HuH-7.5 (cell line): ENCODE results near the gene RHOA.
A peak's percentile ranks its signal among the peaks of the same experiment; 100 is the strongest.
"Not testable (repeated sequence)": the region's sequence is repeated elsewhere in the genome, so short reads cannot be mapped to it uniquely, and the experiment has no call there.

Source experiments
- DNase-seq: peaks from one replicate; pipeline ENCODE4 v3.0.0; 2011; ENCODE audit warnings: low spot score

The RHOA gene

GRCh38 chr3:49362561-49362960 lies 49.2 kb downstream of the RHOA start:
- DNase-seq: no peak

GRCh38 chr3:49359623-49360022 lies 52.2 kb downstream of the RHOA start:
- no peak for DNase-seq

GRCh38 chr3:49358884-49359225 lies 52.9 kb downstream of the RHOA start:
- DNase-seq: no peak

GRCh38 chr3:49358217-49358883 lies 53.4 kb downstream of the RHOA start, which contains the start of gene GPX1:
TSS of gene GPX1 (minus strand) at chr3:49358353. CDS start at chr3:49358278, 75 bp downstream.
- peak; percentile 85 for DNase-seq

DNA sequence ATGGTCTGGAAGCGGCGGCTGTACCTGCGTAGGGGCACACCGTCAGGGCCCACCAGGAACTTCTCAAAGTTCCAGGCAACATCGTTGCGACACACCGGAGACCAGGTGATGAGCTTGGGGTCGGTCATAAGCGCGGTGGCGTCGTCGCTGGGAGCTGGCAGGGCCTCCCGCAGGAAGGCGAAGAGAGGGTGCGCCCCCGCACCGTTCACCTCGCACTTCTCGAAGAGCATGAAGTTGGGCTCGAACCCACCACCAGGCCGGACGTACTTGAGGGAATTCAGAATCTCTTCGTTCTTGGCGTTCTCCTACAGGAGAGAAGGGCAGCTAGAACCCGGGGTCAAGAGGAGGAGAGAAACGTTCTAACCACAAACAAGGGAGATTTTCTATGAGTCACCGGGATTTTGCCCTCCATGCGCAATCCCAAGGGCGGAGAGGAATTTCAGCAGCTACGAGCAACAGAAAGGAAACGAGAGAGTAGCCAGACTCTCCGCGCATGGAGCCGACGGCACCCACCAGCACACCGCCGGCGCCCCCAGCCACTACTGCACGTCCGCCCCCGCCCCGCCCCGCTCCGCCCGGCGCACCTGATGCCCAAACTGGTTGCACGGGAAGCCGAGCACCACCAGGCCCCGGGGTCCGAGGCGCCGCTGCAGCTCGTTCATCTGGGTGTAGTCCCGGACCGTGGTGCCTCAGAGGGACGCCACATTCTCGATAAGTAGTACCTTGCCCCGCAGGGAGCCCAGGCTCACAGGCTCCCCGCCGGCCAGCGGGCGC lies 54.1 kb downstream of the RHOA start:
- not testable (repeated sequence) for DNase-seq

DNA sequence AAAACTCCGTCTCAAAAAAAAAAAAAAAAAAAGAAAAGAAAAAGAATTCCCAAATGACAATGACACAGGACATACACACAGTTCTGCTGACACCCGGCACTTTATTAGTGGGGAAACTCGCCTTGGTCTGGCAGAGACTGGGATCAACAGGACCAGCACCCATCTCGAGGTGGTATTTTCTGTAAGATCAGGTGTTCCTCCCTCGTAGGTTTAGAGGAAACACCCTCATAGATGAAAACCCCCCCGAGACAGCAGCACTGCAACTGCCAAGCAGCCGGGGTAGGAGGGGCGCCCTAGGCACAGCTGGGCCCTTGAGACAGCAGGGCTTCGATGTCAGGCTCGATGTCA lies 54.7 kb downstream of the RHOA start:
- DNase-seq: not testable (repeated sequence)

DNA sequence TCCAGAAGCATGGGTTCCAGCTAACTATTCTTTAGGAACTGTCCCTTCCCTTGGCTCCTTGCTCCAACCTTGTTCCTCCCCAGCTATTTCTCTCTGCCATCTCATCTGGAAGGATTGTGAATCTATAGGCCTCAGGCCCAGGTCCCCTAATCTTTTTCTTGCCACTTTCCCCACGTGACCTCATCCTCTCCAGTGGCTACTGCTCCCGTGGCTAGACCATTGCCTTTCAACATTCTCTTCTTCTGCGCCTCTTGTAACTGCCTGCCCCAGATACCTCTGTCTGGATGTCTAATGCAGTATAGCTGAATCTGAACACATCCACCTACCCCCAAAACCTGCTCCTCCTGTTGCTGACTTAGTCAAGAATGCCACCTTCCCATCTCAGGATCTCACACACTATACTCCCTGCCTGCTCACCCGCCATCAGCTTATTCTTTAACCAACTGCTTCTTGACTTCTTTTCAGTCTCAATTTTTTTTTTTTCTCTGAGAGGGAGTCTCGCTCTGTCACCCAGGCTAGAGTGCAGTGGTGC lies 58.8 kb downstream of the RHOA start:
- DNase-seq: no peak

DNA sequence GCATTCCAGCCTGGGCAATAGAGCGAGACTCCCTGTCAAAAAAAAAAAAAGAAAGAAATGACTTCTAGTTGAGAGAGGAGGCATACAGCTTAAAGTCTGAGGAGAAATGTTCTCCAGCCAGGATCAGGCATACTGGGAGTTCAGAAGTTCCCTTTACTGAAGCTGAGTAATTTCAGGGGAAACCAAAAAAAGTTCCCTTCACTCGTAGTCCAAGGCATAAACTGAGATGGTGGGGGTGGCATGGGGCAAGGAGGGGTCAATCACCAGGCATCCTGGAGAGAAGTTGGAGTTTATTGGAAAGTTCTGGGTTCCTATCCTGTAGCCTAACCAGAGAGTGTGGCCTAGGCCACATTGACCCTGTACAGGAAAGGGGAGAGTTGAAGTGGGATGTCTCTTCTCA lies 59.5 kb downstream of the RHOA start:
- DNase-seq: no peak

- DNase-seq: no peak
Observed at GRCh38 chr3:49351521-49352011, 60.2 kb downstream of the RHOA start.

DNA sequence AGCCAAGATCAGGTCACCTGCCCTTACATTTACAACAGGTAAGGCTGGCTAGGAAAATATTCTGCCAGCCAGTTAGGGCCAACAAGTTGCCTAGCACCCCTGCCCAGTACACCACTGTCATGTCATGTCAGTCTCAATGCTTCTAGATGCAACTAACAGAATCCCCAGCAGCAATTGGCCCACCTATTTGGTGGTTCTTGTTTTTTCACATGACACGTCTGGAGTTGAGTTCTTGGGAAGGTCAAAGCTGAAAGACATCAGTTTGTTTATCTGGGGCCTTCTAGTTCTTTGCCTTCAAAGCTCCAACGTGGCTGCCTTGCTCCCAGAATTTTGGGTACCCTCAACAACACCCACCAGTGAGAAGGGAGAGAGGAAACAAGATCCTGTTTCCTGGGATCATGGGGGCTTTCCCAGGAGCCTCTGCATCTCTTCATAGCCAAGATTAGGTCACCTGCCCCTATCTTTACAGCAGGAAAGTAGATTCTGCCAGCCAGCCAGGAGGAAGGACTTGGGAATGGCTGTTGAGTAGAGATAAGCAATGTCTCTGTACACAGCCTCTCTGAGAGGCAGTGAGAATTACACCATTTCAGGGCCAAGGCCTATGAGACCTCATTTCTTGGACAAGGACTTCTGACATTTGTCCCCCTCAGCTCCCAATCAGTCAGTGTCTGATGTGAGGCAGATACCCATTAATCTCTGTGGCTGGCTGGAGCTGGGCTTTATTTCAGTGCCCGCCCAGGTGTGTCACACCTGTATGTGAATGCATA lies 62.2 kb downstream of the RHOA start:
- no peak for DNase-seq

- DNase-seq: not testable (repeated sequence)
Observed at GRCh38 chr3:49348361-49348760, 63.4 kb downstream of the RHOA start.

DNA sequence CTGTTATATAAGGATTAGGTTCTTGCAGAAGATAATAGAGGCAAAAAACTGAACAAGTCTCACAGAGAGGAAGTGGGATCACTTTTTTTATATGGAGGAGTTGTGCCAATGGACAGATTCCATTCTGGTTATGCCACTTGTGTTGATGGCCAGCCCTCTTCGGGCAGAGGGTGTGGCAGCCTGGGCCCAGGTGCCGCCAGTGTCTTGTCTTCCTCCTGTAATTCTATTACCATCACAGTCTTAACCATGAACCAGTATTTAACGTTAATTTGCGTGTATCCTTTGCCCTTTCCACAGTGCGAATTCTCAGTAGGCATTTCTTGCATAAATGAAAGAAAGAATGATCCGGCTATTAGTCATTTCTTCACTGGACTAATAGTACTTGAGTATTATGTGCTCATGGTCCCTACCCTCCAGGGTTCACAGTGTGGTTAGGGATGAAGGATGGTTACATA lies 65.0 kb downstream of the RHOA start:
- no peak for DNase-seq

GRCh38 chr3:49343163-49343562 lies 68.6 kb downstream of the RHOA start:
- DNase-seq: no peak

DNA sequence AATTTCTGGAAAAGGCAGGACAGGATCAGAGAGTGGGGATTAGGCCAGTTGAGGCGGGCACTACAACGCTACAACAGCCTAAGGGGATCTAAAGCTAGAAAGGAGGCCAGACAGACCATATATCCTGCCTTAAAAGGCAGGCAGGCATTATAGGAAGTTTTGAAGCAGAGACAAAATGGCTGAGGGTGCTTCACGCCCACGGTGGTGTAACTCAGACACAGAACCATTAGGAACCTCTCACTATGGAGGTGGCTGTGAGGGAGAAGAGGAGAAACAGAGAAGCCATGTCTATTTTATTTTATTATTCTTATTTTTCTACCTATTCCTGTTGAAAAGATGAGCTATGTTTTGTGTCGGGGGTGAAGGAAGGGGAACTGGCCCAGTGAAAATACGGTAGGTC lies 69.8 kb downstream of the RHOA start:
- DNase-seq: no peak

- DNase-seq: peak; percentile 88
Observed at GRCh38 chr3:49339941-49340800, 71.6 kb downstream of the RHOA start, which contains the start of gene USP4. TSS of gene USP4 (minus strand) at chr3:49340053. CDS start at chr3:49340024, 29 bp downstream.

DNA sequence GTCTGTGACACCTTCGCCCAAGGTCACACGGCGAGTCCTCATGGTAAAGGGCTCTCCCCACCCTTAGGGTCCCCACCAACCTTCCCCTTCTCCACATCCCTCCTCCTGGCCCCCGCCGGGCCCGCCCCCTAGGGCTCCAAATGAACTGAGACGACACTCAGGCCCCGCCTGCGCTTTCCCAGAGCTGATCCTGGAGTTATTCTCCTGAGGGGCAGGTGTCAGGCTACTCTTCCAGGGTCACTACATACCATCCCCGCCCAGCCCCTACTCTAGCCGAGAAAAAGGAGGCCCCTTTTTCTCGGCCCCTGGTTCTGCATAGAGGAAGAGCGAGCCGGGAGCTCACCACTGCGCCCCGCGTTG lies 72.2 kb downstream of the RHOA start:
- DNase-seq: peak; percentile 54

GRCh38 chr3:49333916-49334633 lies 77.7 kb downstream of the RHOA start:
- no peak for DNase-seq

DNA sequence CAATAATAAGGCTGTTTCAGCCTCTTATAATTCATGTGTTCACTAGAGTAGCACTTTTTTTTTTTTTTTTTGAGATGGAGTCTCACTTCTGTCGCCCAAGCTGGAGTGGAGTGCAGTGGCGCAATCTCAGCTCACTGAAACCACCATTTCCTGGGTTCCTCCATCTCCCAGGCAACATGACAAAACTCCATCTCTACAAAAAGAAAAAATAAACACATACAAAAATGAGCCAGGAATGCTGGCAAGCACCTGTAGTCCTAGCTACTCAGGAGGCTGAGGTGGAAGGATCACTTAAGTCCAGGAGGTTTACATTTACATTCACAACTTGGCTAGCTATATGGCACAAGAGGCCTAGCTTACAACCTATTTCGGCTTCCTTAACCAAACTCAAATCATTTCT lies 78.7 kb downstream of the RHOA start:
- no peak for DNase-seq

GRCh38 chr3:49329186-49329585 lies 82.6 kb downstream of the RHOA start:
- DNase-seq: no peak

- DNase-seq: not testable (repeated sequence)
Observed at GRCh38 chr3:49328350-49328749, 83.4 kb downstream of the RHOA start.

- peak; percentile 38 for DNase-seq
Observed at GRCh38 chr3:49327485-49327884, 84.3 kb downstream of the RHOA start.
